NCI-H526 treated with DMSO at 0.1 percent for 48 hours (cell line): ENCODE measurements around the gene LPIN1.
A peak's percentile ranks its signal among the peaks of the same experiment; 100 is the strongest.
"Not testable (repeated sequence)": the region's sequence is repeated elsewhere in the genome, so short reads cannot be mapped to it uniquely, and the experiment has no call there.

ENCODE experiments used
- DNase-seq: peaks from one replicate; lab custom pipeline; 2025; lab: John Stamatoyannopoulos, UW

Gene LPIN1

DNA sequence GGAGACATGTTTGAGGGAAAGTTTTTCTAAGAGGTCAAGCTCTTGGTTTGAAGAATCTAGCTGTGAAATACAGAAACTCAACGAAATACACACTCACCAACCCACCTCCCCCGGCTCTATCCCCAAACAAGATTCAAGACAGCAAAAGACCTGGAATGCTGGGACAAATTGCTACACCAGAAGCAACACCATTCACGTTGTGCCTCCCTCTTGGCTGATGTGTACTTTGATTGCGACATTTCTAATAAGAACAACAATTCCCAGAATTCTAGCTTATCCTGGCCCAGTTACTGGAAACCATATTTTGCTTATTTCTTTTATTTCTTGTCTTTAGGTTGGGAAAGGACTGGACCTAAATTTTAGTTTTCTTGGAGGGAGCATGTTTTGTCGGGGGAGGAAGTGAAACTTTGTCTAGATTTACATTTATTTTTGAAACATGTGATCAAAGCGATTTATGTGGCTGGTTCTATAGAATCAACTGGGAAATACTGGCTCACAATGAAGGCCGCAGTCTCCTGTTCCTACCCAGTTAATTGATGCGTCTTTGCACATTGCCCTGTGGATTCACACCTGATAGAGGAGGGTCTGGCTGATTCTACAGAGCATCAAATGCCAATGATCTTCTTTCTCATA lies 29.6 kb upstream of the LPIN1 start:
- DNase-seq, result no peak

- DNase-seq, result no peak
These were observed 28.8 kb upstream of the LPIN1 start for GRCh38 chr2:11717623-11718022.

DNA sequence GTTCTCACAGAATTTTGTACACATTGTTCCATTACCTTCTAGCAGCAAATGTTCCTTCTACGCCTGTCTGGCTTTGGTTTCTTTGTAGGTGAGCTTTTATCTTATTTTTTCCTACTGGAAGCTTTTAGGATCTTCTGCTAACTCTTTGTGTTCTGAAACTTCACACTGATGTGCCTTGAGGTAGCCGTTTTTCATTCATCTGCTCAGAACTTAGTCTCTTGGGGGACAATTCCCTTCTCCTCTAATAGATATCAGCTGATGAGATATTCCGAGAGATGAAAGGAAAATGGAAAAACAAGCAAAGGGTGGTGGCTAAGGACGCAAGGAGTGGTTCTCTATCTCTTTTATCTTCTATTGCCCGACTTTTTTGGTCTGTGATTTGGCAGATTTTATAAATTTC lies 27.8 kb upstream of the LPIN1 start:
- DNase-seq, result no peak

- no peak for DNase-seq
These were observed 27.0 kb upstream of the LPIN1 start for GRCh38 chr2:11719230-11719977.

- DNase-seq, result no peak
These were observed 25.7 kb upstream of the LPIN1 start for GRCh38 chr2:11720752-11721151.

- DNase-seq, result no peak
These were observed 24.0 kb upstream of the LPIN1 start for GRCh38 chr2:11722292-11723060.

DNA sequence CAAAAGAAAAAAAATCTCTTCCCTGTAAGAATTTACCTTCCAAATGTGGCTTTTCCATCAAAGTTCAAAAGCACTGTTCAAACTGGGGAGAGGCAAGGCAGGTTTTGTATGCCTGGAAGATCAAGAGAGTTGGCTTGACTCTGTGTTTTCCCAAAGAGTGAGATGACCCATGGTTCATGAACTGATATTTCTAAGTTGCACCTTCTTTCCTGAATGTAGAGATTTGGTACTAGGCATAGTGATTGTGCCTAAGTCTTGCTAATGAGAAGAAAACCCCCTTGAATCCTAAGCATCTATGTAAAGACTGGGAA lies 23.4 kb upstream of the LPIN1 start:
- no peak for DNase-seq

GRCh38 chr2:11724151-11724550 lies 22.3 kb upstream of the LPIN1 start:
- no peak for DNase-seq

DNA sequence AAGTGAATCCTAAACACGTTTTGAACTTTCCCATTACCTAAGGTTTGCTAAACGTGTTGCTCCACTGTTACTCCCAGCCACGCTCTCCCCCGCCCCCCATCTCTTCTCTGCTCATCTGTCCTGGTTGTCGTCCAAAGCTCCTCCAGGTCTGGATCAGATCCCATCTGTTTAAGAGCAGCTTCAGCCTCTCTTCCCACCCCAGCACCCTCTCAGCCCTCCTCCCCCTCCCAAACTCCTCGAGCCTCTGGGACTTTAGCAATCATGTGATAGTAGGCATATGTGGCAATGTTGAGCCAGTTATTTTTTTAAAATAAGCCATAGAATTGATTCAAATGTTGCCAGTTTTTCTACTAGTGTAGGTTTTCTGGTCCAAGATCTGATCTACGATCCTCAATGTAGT lies 20.0 kb upstream of the LPIN1 start:
- DNase-seq, result no peak

DNA sequence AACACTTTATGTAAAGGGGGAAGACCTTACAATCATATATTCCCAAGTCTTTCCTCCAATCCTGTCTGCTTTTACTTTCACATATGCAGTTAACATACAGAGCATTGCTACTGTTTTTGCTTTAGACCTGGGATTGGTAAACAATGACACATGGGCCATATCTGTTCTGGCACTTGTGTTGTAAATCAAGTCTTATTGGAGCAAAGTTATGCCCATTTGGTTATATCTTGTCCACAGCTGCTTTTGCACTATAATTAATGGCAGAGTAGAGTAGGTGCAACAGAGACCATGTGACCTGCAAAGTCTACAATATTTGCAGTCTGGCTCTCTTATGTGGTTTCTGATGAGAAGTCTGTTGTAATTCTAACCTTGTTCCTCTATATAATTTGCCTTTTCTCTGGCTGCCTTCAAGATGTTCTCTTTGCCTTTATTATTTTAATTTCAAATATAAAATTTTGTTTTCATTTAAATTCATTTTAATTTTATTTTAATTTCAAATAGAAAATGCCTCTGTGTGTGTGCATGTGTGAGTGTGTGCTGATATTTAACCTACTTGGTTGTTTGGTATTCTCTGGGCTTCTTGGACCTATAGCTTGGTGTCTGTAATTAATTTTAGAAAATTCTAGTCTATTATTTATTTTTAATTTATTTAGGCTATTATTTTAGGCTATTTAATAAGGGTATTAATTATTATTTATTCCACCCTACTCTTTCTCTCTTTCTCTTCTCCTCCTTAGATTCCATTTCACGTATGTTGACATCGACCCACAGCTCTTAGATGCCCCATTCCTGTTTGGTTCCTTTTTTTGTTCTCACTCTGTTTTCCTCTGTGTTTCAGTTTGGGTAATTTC lies 16.8 kb upstream of the LPIN1 start:
- DNase-seq, result no peak

GRCh38 chr2:11731214-11731984 lies 15.0 kb upstream of the LPIN1 start:
- not testable (repeated sequence) for DNase-seq

GRCh38 chr2:11732587-11732986 lies 13.8 kb upstream of the LPIN1 start:
- DNase-seq, result no peak

- not testable (repeated sequence) for DNase-seq
These were observed 8.6 kb upstream of the LPIN1 start for GRCh38 chr2:11737852-11738251.

DNA sequence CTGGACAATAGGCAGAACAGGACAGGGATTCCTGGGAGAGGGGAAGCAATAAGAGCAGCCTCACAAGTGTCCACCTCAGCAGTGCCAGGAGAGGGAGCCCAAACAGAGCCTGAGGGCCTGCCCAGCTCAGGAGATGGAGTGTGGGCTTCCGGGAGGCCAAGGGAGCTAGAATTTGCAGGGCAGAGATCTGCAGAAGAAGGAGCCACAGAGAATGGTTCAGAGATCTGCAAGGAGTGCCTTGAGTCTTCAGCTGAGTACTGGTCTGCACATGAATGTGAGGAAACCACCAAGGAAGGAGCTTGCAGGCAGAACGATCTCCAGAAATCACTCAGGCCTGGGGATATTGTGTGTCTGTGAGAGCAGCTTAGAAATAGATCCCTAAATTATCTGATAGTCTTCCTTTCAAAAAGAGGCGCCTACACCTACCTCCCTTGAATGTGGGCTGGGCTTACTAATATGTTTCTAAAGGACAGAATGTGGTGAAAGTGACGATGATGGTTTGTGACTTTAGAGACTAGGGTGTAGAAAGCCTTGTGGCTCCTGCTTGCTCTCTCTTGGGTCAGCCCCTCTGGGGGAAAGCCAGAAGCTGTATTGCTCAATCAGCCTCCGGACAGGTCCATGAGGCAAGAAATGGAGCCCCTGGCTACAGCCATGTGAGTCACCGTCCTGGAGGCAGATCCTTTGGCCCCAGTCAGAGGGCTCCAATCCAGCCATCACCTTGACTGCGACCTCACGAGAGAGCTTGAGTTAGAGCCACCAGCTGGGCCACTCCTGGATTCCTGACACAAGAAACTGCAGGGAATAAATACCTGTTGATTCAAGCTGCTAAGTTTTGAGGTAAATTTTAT lies 7.6 kb upstream of the LPIN1 start:
- no peak for DNase-seq

GRCh38 chr2:11740723-11741122 lies 5.7 kb upstream of the LPIN1 start:
- no peak for DNase-seq

GRCh38 chr2:11742317-11742701 lies 4.1 kb upstream of the LPIN1 start:
- DNase-seq, result no peak

DNA sequence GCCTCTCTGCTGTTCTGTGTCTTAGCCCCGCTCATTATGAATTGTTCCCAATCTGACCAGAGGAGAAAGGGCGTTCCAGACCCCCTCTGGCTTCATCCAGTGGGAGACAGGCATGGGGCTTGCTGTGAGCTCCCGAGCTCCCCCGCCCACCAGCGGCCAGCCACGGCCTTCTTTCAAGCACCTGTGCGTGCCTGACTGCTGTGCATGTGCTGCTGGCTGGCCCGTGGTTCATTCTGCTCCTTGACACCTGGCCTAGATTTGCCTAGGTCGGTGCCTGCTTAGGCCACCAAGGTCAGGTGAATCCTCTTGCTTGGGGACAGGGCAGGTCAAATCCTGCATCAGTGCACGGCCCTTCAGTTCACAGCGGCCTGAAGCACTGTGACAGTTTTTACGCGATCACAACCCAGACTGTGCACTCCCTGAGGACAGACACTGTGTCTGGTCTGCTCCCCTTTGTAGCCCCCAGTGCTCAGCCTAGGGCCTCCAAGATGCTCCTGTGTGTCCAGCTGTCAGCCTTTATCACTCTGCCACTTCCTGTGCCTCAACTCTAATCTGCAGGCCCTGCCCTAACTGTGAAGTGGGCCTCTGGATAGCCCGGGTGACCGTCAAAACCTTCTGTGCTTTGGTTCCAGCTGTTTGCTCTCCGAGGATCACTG lies 3.6 kb upstream of the LPIN1 start:
- no peak for DNase-seq

DNA sequence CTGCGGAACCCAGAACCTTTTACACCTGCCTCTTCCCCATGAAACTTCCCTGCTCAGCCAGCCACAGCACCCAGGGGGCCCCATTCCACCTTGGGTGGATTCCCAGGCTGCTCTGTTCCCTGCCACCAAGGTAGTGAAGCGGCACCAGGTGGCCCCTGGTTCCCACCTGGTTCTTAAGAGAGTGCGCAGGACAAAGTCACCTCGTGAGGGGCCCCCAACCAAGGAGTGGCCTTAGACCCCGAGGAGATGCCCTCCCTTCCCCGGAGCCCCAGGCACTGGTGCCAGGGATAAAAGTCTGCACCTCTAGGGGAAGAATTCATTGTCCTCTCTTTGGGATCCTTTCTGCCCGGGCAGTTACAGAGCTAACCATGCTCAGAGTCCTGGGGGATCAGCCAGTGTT lies 3.1 kb upstream of the LPIN1 start:
- no peak for DNase-seq

DNA sequence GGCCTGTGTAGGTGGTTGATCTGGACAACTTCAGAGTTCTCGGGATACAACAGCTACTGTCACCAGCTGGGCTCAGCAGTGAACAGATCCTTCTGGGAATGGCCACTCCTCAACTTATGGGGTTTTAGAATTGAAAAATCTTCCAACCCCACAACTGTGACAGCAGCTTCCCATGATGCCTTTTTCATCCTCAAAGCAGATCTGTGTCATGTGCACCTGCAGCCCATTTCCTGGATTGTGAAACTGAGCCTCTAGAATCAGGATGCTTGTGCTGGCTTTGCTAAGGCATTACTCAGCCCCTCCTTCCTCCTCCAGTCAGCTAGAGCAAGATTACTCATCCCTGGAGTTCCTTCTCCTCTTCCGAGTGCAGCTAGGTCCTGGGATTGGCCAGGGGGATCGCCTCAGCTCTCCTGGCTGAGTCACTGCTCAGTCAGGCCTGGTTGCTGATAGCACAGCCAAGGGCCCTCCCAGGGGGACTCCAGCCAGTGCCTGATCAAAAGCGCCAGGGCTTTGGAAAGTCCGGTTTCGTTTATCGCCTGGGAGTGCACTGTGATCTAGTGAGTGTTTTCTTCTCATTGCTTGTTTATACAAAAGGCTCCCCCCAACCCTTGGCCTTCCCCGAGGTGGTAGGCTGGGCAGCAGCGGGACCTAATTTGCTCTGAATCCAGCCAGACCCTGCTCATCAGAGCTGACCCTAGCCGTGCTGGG lies 2.4 kb upstream of the LPIN1 start:
- peak; percentile 79 for DNase-seq
